D721Med (cell line): ENCODE data around the gene MYL1.
A peak's percentile ranks its signal among the peaks of the same experiment; 100 is the strongest.

ENCODE experiments used
- DNase-seq: peaks from one replicate; pipeline ENCODE4 v3.0.0; 2011; ENCODE audit warnings: low spot score; ENCODE audit not compliant: insufficient read length
- FAIRE-seq: peaks from 2 replicates; lab custom pipeline; 2011; peaks lifted over from hg19 to GRCh38; lab: Jason Lieb, UNC
- TF ChIP-seq, protein P1 (sequence below): IDR thresholded peaks from 2 replicates; pipeline ENCODE4 v1.5.1; 2012; ENCODE audit warnings: mild to moderate bottlenecking, control low read depth; ENCODE audit not compliant: insufficient read depth; ENCODE audit errors: missing control alignments

Gene MYL1

GRCh38 chr2:210315015-210315788 lies at the start of gene MYL1:
Gene MYL1 (minus strand): TSS chr2:210315174. CDS start chr2:210315042, 132 bp downstream.
- DNase-seq (no peak), FAIRE-seq (no peak)
- TF ChIP-seq, protein P1, sequence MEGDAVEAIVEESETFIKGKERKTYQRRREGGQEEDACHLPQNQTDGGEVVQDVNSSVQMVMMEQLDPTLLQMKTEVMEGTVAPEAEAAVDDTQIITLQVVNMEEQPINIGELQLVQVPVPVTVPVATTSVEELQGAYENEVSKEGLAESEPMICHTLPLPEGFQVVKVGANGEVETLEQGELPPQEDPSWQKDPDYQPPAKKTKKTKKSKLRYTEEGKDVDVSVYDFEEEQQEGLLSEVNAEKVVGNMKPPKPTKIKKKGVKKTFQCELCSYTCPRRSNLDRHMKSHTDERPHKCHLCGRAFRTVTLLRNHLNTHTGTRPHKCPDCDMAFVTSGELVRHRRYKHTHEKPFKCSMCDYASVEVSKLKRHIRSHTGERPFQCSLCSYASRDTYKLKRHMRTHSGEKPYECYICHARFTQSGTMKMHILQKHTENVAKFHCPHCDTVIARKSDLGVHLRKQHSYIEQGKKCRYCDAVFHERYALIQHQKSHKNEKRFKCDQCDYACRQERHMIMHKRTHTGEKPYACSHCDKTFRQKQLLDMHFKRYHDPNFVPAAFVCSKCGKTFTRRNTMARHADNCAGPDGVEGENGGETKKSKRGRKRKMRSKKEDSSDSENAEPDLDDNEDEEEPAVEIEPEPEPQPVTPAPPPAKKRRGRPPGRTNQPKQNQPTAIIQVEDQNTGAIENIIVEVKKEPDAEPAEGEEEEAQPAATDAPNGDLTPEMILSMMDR = no peak

GRCh38 chr2:210363876-210364275 lies 48.9 kb upstream of the MYL1 start:
- DNase-seq (no peak), FAIRE-seq (no peak)
- TF ChIP-seq, protein P1 = no peak

- FAIRE-seq (no peak), DNase-seq (no peak)
- TF ChIP-seq, protein P1 = no peak
Observed at GRCh38 chr2:210363261-210363660, 48.3 kb upstream of the MYL1 start.

GRCh38 chr2:210360412-210360811 lies 45.4 kb upstream of the MYL1 start:
- TF ChIP-seq, protein P1 = no peak
- FAIRE-seq (no peak), DNase-seq (no peak)

- TF ChIP-seq, protein P1 = peak; percentile 2
- FAIRE-seq = no peak
Observed at GRCh38 chr2:210356944-210357343, 42.0 kb upstream of the MYL1 start.

GRCh38 chr2:210337159-210337558 lies 22.2 kb upstream of the MYL1 start:
- FAIRE-seq = no peak
- DNase-seq = no peak
- TF ChIP-seq, protein P1 = no peak

More at GRCh38 chr2:210356944-210357343, 42.0 kb upstream of the MYL1 start:
- DNase-seq = no peak

DNA sequence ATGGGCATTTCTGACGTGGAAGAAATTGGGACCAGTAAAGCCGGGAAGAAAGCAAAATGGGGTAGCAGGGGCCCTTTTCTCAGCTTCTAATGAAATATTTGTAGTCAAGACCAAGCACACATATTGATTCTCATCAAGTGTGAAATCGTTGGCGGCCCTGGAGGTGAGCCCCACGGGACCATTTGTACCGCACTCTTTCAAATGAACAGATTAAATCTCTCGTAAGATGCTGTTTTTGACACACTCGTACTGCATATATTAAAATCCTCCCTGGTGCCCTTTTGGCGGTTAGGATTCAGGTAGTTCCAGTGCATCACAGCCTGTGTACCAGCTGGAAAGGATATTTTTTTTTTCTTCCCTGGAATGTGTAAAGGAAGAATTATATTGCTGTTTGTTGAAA lies 9.9 kb upstream of the MYL1 start:
- no peak for DNase-seq
- TF ChIP-seq, protein P1 = no peak
- no peak for FAIRE-seq
